ENCODE measurements around the gene SSU72.

GRCh38 chr1:1529321-1529720 is 45.3 kb downstream of the SSU72 start:
- TF ChIP-seq CTCF (IDR thresholded peaks at IDR 0.05): no peak
- no peak for TF ChIP-seq POLR2A (IDR thresholded peaks at IDR 0.05)
